Vein endothelial cell (primary cell): ENCODE results near the gene COPS8. TPM values are rescaled to one million over a fixed set of nuclear protein-coding genes. Genes with fewer than 3 reads are reported as not detected.

Source experiments
- total RNA-seq: library from RNA; depleted of rRNA; stranded (reverse); fragments of >200 nt; gene quantifications from 2 replicates; pipeline ENCODE4 v1.2.3, GENCODE V29; 2012

Gene COPS8
- total RNA-seq, result 91.1 and 106 TPM in 2 replicates

GRCh38 chr2:237085248-237086221 is at the start of gene COPS8:
COPS8 (plus strand) TSS chr2:237085889; CDS start chr2:237085965, 76 bp downstream.

